ENCODE results near the gene SPTSSA. TPM values are rescaled to one million over a fixed set of nuclear protein-coding genes. Genes with fewer than 3 reads are reported as not detected.

The SPTSSA gene
- total RNA-seq, 1 donor: 21.1 TPM

DNA sequence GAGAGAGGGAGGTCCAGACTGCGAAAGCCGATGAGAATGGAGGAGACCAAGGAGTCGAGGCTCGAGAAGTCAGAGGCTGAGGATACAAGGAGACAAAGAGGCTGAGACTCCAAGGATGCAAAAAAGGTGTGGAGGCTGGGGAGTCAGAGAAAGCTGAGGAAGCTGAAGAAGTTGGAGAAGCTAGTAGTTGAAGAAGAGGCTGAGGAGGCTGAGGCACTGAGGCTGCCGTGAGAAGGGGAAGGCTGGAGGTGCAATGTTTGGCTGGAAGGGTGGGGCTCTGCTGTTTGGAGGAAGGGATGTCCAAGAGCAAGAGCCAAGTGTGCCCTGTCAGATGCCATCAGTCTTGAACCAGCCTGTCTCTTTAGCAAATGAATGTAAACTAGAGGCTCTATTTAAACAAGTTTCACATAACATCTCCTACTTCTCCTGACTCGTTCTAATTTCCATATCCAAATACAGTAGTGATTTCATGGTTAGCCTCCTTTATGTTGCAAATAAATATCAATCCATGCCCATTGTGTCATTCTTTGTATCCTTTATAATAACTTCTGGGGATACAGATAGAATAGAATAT is 10.8 kb upstream of the SPTSSA start:
- TF ChIP-seq, protein P1, sequence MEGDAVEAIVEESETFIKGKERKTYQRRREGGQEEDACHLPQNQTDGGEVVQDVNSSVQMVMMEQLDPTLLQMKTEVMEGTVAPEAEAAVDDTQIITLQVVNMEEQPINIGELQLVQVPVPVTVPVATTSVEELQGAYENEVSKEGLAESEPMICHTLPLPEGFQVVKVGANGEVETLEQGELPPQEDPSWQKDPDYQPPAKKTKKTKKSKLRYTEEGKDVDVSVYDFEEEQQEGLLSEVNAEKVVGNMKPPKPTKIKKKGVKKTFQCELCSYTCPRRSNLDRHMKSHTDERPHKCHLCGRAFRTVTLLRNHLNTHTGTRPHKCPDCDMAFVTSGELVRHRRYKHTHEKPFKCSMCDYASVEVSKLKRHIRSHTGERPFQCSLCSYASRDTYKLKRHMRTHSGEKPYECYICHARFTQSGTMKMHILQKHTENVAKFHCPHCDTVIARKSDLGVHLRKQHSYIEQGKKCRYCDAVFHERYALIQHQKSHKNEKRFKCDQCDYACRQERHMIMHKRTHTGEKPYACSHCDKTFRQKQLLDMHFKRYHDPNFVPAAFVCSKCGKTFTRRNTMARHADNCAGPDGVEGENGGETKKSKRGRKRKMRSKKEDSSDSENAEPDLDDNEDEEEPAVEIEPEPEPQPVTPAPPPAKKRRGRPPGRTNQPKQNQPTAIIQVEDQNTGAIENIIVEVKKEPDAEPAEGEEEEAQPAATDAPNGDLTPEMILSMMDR (IDR thresholded peaks at IDR 0.05; ENCODE audit: insufficient read depth, low read length): no peak
- no peak overlapping the region for H3K4me3 ChIP-seq (ENCODE audit: low read depth, low read length)
- DNase-seq (ENCODE audit: low read depth): no peak

DNA sequence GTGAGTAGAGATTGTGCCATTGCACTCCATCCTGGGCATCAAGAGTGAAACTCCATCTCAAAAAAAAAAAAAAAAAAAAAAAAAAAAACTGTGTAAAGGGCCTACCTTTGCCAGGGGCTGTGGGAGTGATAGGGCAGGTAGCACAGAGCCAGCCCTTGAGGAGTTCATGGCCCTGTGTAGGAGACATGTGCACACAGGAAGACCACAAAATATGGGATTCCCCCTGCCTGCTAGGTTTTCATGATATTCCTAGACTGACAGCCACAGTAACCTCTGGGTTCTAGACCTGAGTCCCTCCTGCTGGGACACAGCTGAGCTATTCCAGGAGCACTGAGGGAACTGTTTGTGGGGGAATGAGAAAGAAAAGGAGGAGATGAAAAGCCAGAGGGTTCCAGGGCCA is 8.3 kb upstream of the SPTSSA start:
- TF ChIP-seq, protein P1 (IDR thresholded peaks at IDR 0.05; ENCODE audit: insufficient read depth, low read length): no peak
- H3K4me3 ChIP-seq (ENCODE audit: low read depth, low read length): no peak overlapping the region
- DNase-seq (ENCODE audit: low read depth): no peak

DNA sequence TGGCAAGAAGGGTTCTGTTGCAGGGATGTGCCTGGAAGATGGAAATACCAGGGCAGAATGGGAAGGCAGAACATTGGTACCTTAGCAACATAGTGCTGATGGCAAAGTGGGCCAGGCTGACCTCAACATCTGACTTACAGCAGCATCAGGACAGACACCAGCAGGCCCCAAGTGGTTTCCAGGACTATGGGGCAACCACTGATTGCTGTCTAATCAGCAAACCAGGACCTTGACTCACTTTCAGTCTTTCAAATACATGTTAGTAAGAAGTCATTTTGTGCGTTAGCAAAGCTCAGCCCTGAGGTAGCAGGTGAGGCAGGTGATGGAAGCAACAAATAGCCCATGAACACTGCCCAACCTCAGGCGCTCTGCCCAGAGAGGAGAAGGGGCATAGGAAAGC is 4.7 kb upstream of the SPTSSA start:
- TF ChIP-seq, protein P1 (IDR thresholded peaks at IDR 0.05; ENCODE audit: insufficient read depth, low read length): no peak
- no peak overlapping the region for H3K4me3 ChIP-seq (ENCODE audit: low read depth, low read length)
- no peak for DNase-seq (ENCODE audit: low read depth)

DNA sequence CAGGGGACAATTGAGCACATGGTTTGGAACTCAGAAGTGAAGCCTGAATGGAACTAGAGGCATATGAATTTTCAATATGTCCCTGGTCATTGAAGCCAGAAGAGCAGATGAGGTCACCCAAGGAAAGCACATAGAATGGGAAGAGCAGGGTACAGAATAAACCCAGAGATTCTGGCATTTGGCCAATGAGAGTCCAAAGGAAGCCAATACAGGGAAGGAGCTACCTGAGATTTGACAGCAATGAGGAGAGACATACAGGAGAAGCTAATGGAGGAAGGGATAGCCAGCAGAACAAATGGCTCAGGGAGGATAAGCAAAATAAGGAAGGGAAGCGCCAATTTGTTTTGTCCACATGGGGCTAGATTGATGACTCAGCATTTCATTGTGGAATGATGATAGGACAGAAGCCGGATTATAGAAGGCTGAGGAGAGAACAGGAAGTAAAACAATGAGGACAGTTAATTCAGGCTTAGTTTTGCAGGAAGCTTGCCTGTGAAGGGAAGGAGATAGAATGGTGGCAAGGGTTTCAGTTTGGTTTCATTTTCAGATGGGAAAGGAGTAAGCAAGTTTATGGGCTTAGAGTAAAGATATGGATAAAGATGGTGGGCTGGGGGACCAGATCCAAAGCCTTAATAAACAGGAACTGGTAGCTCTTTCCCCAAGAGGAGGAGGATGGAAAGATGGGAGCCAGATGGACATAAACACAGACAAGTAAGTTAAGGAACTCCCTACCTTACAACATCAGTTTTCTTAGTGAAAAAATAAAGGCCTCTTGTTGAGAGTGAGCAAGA is 3.2 kb upstream of the SPTSSA start:
- TF ChIP-seq, protein P1 (IDR thresholded peaks at IDR 0.05; ENCODE audit: insufficient read depth, low read length): no peak
- DNase-seq (ENCODE audit: low read depth): peak; percentile 54
- H3K4me3 ChIP-seq (ENCODE audit: low read depth, low read length): no peak overlapping the region

GRCh38 chr14:34463598-34463961 is 1.5 kb upstream of the SPTSSA start:
- no peak for DNase-seq (ENCODE audit: low read depth)
- TF ChIP-seq, protein P1 (IDR thresholded peaks at IDR 0.05; ENCODE audit: insufficient read depth, low read length): no peak
- H3K4me3 ChIP-seq (ENCODE audit: low read depth, low read length): no peak overlapping the region

- peak; percentile 51 for DNase-seq (ENCODE audit: low read depth)
- TF ChIP-seq, protein P1 (IDR thresholded peaks at IDR 0.05; ENCODE audit: insufficient read depth, low read length): no peak
- H3K4me3 ChIP-seq (ENCODE audit: low read depth, low read length): peak overlapping the region; percentile 77
Observed at GRCh38 chr14:34461334-34462131, 507 bp downstream of the SPTSSA start.

Measured in fibroblast of the aortic adventitia (primary cell).